HG02973 (cell line): ENCODE measurements around the gene GRIP1.

Experiments
- ATAC-seq: cut with Tn5 transposase; IDR thresholded peaks from one replicate; pipeline ENCODE4 v1.9.1; 2021; ENCODE audit warnings: moderate library complexity; ENCODE audit not compliant: unreplicated experiment

GRIP1 gene

GRCh38 chr12:66602483-66603143 is 76.3 kb downstream of the GRIP1 start:
- no peak for ATAC-seq

- no peak for ATAC-seq
These were observed 78.0 kb downstream of the GRIP1 start for GRCh38 chr12:66600903-66601302.

- ATAC-seq = no peak
These were observed 79.1 kb downstream of the GRIP1 start for GRCh38 chr12:66599816-66600215.

DNA sequence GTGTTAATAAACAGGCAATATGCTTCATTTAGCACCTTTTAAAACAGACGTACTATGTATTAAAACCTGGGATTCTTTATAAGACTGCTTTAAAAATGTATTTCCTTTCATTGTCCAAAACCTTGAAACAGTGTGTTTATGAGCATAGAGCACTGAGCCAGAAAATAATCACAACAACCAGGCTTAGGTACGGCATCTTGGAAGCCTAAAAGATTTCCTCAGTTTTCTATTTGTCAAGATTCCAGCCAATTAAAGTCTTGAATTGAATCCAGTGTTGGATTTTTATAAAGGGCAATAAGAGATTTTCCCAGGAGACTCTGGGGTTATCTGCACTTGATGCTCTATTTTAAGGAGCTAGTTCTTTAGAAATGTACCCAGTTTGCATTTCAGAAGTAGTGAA is 80.3 kb downstream of the GRIP1 start:
- no peak for ATAC-seq

DNA sequence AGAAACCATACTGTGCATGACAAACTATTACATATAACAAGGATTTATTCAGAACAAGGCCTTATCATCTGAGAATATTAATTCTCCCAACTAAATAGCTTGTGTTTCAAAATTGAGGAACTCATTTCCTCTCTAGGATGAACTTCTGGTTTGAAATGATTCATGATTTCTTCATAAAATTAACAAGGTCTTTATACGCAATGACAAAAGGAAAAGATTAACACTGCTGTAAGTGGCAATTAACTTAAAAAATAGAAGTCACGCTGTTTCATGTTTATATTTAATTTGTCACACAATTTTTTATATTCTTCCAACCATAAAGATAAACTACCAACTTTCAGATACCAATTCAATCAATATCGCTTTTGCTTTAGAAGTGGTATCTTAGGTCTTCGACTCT is 80.8 kb downstream of the GRIP1 start:
- ATAC-seq = no peak

- no peak for ATAC-seq
These were observed 82.7 kb downstream of the GRIP1 start for GRCh38 chr12:66596199-66596598.

DNA sequence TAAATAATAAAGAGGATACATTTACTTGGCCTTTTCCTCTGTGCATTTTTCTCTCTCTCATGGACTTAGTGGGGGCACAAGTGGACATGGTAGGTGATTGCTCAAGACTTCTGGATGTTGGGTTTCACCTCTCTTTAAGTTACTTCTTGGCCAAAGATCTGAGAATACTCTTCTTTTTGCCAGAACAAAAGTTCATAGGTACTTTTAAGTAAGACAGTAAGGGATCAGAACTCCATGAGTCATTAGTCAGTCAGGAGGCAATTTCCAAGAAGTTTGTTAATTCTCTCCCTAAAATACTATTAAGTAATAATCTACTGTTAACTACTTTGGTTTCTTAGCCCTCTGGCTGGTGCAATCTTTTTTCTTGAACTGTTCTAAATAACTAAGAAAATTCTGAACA is 84.2 kb downstream of the GRIP1 start:
- no peak for ATAC-seq

GRCh38 chr12:66590275-66590985 is 88.4 kb downstream of the GRIP1 start:
- no peak for ATAC-seq

DNA sequence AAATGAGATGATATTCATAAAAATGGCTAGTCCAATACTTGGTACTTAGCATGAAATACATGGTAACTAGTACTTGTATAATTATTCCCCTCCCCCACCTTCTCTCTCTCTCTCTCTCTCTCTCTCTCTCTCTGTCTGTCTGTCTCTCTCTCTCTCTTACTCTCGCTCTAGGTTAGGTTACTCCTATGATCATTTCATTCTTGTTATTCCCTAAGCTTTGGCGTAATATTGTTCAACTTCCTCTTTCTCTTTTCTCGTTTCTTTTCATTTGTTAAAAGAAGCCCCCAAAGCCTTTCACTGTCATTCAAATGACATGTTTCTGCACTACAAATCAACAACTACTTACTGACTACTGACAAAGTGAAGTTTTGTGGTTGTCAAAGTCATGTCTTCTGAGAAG is 89.8 kb downstream of the GRIP1 start:
- ATAC-seq = no peak

GRCh38 chr12:66587912-66588311 is 91.0 kb downstream of the GRIP1 start:
- no peak for ATAC-seq

DNA sequence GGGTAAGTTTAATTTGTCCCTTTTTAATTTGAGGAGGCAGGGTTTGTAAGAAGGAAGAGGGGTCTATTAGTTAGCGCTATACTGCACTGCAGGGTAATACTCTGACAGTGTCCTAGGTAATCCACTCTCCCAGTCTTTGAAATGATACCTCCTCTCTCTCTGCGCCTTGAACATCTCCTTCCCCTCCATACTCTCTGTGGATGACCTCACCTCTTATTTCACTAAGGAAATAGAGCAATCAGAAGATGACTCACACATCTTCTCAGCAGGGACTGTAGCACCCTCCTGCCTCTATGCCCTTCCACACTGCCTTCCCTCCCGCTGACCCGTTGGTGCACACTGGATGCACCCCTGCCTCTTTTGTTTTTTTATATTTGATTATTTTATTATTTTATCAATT is 94.2 kb downstream of the GRIP1 start:
- no peak for ATAC-seq

DNA sequence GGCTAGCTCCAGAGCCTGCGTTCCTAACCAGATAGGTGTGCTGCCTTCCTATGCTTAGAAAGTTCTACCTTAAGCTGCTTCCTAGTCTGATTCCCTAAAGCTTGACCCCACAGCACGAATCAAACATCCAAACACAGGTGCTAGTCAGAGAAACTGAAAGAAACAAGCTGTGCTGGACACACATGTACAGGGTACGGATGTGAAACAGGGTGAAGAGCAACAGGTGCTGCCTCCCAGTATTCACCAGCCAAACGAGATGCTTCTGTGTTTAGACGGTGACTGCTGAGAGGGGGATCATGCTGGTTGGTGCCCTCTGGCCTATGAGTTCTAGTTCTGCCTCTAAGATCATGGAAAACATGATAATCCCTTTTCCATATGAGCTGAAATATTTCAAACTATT is 105.3 kb downstream of the GRIP1 start:
- ATAC-seq = no peak

GRCh38 chr12:66572845-66573244 is 106.0 kb downstream of the GRIP1 start:
- no peak for ATAC-seq

GRCh38 chr12:66571361-66571915 is 107.4 kb downstream of the GRIP1 start:
- no peak for ATAC-seq

DNA sequence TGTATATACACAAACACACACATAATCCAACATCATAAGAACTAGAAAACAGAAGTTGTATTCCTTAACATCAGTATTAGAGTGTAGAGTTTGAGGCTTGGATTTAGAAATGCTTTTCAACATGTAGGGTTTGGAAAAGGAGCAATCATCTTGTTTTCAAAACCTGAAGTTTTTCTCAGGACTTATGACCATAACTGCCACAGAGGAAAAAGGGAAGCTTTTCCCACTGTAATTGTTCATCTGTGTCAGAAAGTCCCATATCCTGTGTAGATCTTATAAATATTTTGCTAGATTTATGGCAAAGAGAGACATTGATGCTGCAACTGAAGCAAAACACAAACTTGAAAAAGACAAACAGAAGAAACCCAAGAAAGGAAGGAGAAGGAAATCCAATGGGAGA is 115.7 kb downstream of the GRIP1 start:
- no peak for ATAC-seq

- ATAC-seq = no peak
These were observed 123.8 kb downstream of the GRIP1 start for GRCh38 chr12:66555113-66555512.

GRCh38 chr12:66552716-66553115 is 126.2 kb downstream of the GRIP1 start:
- no peak for ATAC-seq

DNA sequence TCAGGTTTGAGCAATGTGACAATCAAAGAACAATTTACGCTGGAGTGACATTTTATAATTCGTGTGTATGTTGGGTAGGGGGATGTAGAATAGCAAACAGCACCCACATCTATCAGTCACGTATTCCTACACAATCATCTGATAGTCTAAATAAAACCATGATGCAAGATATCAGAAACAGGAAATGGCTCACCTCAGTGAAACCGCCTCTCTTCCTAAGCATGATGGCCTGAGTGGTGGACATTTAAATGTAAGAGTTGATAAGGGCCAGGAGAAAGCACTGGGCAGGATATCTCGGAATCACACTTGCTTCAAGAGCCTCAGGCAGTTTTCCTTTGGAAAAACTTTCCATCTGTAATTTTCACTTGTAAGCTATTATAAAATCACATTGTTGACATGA is 128.2 kb downstream of the GRIP1 start:
- no peak for ATAC-seq

GRCh38 chr12:66549050-66549389 is 129.9 kb downstream of the GRIP1 start:
- ATAC-seq = no peak

DNA sequence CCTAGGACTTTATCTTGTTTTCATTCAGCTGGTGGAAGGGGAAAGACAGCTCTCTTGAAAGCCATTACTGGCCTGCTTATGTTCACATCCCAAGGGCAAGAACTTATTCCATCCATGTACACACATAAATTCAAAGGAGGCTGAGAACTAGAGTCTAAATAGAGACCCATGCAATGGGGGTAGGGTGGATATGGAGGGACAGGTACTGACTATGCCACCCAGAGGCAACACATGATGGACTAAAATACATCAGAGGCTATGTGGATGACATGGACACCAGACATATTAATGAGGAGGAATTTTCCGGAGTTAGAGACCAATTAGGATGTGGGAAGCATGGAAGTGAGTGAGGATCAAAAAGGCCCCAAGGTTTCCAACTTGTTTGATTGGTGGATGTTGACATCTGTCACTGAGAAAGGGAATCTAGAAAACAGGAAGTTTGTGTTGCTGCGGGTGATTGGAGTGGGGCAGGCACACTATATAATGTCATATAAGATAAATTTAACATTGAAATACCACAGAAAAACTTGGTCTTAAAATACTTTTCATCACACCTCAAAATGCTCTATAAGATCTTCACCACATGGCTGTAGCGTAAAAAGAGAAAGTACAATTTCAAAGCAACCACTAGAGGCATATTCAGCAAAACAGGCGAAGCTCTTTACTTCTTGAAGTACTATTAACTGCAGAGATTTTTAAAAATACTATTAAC is 130.4 kb downstream of the GRIP1 start:
- no peak for ATAC-seq

DNA sequence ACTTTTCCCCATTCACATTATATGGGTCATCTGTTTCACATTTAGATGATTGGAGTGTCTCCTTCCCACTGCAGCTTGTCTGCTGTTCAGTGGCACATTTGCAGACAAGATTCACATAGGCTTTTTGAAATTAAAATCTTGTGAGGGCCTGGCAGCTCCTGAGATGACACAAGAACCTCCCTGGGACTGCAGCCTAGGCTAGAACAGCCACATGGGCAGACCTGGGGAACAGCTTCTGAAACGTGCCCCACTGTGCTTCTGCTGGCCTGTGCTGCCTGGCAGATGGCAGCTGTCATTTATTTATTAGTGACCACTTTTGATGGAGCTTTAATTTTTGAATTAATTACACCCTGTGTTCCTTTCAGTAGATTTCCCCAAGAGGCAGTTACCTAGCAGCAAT is 137.4 kb downstream of the GRIP1 start:
- no peak for ATAC-seq

- ATAC-seq = no peak
These were observed 139.4 kb downstream of the GRIP1 start for GRCh38 chr12:66539431-66539830.
